Activated naive CD8-positive, alpha-beta T cell treated with anti-CD3 and anti-CD28 coated beads, Interleukin-2, amount 50 U/mL, for 16 hours (primary cell): ENCODE data around the gene MAP3K12.

Experiments used
- DNase-seq: peaks from one replicate; pipeline ENCODE4 v3.0.0-alpha.2; 2020; ENCODE audit warnings: low read depth, low spot score

The MAP3K12 gene

DNA sequence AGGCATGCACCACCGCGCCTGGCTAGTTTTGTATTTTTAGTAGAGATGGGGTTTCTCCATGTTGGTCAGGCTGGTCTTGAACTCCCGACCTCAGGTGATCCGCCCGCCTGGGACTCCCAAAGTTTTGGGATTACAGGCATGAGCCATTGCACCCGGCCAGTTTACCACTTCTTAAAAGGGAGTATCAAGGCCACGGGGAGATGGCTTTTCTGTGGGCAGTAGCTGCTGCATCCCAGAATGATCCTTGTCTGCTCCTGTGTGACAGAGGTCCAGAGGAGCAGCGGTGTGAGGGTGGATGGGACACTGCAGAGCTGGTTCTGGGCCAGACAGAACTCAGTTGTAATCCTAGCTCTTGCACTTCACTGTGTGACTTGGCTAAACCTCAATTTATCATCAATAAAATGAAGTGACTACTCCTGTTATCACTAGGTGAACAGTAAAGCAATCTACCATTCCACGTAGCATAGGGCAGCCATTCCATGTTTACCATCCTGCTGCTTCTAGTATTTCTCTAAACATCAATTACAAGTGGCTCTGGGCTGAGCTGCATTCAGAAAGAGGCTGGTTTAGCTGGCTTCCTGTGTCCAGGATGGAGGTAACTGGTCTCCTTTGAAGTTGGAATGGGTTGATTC lies 11.0 kb upstream of the MAP3K12 start:
- no peak for DNase-seq

DNA sequence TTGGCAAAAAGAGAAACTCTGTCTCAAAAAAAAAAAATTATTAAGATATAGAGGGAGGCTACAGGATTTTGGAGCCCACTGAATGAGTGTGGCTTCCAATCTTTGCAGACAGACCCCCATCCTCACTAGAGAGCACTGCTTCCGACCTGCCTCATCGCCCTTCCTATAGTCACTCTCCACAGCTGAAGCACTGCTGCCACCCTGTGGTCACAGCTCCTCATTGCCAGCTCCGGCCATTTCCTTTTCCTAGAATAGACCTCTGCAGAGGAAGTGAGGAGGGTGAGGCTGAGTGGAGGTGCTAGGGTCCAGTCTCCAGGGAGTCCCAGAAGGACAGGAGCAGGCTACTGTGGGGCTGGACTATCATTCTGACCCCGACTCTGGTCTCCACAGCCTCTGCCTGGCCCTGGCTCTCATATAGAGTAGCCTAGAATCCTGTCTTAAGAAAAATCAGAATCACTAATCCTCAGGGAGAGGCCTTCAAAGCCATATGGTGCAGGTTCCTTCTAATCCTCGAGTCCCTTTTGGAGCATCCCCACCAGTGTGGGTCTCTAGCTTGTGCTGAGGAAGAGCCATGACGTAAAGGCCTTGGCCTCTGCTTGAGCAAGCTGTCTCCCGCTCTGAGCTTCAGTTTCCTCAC lies 9.4 kb upstream of the MAP3K12 start:
- peak; percentile 60 for DNase-seq

DNA sequence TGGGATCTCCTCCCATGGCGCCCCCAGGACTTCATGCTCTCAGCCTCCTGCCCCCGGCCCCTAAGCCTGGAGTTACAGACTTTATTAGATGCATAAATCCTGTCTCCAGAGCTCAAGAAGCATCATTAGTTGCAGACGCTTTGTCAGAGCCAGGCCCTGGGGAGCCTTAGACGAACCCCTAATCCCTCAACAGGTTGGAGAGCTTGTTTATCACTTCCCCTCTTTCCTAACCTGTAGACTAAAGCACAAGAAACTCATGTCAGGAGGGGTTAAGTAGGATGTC lies 8.3 kb upstream of the MAP3K12 start:
- DNase-seq: no peak

DNA sequence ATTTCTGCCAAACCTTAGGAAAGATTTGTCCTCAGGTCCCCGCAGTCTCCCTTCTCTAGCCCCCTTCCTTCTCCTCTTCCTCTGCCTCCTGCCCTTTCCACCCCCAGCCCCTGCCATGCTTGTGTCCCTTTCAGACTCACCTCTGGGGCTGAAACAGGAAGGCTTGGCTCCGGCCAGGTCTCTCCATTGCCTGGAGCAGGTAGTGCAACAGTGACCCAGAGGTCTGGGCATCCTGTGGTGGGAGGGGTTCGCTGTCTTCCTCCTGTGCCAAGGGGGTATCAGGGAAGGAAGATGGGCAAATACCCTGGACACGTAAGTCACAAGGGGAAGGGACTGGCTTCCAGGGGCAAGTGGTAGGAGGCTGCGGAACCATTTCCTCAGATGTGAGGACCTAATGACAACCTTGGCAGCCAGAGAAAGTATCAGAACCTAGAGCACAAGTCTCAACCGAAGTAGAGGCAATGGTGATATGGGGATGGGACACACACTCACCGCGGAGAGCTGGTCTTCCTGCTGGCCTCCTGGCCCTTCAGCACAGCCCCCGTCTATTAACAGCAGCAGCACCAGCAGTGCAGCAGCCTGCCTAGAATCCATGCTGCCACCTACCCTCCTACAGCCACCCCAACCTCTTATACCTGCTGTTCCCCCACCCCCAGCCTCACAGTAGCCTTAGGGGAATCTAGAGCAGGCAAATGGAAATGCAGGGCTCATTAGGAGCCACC lies 7.8 kb upstream of the MAP3K12 start, which contains the start of gene NPFF:
Gene NPFF (minus strand): TSS at position 604 of the 722 bp plus-strand sequence. CDS start 10 bp downstream, at position 594.
- DNase-seq: no peak

DNA sequence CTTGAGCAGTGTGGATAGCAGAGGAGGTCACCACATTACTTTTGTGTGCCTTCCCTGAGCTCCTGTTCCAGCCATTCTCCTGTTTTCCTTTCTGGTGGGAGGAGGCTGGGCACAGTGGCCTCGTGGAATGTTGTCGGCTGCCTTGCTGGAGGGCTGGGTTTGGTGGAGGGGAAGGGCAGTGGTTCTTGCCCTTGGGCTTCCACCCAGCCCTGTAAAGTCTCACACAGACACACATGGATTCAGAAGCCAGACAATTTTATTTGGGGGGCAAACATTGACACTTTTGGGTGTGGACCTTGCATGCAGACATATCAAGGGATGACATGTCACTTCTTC lies 7.2 kb upstream of the MAP3K12 start:
- no peak for DNase-seq

DNA sequence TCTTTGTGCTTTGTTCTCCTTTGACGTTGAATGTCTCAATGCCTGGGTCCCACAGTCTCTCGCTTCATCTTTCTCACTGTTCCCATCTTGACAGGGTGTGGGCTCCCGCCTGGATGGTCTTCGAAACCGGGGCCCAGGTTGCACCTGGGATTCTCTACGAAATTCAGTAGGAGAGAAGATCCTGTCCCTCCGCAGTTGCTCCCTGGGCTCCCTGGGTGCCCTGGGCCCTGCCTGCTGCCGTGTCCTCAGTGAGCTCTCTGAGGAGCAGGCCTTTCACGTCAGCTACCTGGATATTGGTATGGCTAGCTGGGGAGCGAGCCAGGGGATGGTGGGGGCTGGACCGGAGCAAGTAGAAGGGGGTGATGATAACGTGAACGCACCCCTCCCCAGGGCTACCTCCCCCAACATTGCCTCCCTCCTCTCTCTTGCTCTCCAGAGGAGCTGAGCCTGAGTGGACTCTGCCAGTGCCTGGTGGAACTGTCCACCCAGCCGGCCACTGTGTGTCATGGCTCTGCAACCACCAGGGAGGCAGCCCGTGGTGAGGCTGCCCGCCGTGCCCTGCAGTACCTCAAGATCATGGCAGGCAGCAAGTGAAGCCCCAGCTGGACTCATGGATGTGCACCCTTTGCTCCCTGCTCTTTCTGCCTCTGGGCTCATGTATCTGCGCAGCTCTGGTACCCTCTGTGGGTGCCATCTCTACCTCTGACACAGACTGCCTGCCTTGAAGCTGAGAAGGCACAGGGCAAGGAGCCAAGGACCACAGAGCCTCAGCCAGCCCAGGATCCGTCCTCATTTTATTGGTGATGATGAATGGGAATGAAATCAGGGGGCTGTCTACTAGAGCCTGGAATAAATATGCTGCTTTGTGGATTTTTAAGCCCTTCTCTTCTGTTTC lies 6.5 kb upstream of the MAP3K12 start:
- DNase-seq: no peak

DNA sequence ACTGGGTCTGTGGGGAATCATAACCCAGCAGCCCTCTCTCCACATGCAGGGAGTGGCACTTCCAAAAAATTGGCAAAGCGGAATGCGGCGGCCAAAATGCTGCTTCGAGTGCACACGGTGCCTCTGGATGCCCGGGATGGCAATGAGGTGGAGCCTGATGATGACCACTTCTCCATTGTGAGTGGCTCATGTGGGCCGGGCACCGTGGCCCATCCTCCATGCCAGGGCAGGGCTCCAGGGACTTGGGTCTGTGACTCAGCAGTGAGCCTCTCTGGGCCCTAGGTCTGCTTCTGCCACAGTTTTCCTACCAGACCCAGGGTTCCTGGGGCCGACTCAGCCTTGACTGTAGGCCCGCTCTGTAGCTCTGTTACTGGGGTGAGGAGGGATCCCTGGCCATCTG lies 5.8 kb upstream of the MAP3K12 start:
- no peak for DNase-seq

DNA sequence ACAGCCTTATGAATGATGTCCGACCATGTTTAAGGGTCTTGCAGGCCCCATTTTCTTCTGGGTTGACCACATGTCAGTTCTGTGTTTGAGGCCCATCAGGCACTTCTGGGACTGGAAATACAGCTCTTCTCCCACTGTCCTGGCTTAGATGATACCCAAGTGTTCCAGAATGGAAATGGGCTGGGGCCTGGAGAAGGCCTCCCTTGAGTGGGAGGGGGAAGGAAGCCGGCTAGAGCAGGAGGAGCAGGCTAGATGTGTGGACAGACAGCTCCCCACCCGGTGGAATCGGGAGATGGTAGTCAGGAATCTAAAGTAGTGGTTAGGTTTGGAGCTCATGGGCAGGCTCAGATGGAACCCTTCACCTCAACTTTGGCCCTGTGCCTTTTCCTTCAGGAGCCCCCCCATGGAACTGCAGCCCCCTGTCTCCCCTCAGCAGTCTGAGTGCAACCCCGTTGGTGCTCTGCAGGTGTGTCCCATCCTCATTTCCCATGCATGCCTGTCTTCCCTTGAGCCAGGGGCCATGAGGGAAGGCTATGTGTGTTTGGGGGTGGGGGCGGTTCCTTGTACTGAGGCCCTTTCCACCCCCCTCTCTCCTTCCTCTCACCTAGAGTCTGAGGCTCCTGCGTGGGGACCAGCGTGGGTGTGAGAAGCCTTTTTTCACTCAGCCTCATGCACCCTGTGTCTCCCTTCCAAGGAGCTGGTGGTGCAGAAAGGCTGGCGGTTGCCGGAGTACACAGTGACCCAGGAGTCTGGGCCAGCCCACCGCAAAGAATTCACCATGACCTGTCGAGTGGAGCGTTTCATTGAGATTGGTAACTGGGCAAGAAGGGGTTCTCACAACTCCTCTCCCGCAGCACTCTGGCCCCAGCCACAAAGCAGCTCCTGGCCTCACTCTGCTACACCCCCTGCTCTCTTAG lies 5.0 kb upstream of the MAP3K12 start:
- DNase-seq: no peak

DNA sequence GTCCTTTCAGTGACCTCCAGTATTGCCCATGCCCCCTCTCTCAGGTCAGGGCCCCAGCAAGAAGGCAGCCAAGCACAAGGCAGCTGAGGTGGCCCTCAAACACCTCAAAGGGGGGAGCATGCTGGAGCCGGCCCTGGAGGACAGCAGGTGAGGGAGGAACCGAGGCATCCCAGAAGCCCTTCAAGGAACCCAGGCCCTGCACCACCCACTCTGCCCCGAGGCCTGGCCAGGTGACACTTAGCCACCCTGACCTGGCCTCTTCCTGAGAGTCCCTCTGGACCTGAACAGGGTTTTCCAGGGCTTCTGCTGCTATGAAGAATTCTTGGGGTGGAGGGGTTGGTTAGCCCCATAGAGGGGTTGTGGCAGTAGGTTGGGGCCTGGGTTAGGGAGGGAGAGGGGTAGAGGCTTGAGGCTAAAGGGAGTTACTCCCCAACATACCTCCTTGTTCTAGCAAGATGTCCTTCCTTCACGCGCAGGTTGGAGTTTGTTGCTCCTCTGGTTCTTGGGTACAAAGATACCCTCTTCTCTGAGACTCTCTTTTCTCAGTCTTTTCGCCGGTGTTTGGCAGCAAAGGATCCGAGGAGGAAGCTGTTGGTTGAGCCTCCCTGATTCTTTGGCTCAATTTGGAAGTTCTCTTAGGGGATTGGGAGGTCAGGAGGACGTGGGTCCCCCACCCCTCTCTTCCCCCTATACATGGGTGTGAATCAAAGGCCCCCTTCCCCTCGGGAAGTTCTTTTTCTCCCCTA lies 3.9 kb upstream of the MAP3K12 start:
- DNase-seq: no peak

DNA sequence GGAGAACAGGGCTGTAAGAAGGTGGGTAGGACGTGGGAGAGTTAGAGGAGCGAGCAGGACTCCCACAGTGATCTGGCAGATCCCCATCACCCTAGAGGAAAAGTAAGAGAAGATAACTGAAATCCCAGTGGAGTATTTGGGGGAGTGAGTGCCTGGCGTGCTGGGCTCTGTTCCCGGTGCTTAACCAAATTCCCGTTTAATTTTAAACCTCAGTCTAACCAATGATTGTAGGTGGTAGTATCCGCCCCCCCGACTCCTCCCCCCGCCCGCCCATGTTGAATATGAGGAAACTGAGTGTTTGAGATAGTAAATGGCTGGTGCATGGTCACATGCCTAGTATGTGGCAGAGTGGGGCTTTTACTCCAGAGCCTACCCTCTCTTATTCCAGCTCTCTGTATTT lies 3.1 kb upstream of the MAP3K12 start:
- no peak for DNase-seq

DNA sequence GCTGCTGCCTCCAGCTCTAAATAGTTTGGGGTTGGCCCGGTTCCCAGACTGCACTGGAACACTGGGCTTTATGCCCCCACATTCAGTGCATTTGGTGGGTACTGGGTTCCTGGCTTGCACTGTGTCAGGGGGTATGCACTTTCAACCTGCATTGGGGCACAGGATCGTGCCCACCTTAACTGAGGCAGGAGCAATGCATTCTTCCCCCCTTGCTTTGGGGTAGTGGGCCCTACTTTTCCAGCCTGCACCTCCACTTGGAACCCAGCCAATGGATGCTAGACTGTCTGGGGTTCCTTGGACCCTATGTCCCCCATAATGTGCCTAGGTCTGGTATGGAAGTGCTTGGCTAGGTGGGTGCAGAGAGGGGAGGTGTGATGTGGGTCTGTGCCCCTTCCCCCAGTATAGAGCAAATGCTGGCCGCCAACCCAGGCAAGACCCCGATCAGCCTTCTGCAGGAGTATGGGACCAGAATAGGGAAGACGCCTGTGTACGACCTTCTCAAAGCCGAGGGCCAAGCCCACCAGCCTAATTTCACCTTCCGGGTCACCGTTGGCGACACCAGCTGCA lies 2.4 kb upstream of the MAP3K12 start:
- DNase-seq: no peak

DNA sequence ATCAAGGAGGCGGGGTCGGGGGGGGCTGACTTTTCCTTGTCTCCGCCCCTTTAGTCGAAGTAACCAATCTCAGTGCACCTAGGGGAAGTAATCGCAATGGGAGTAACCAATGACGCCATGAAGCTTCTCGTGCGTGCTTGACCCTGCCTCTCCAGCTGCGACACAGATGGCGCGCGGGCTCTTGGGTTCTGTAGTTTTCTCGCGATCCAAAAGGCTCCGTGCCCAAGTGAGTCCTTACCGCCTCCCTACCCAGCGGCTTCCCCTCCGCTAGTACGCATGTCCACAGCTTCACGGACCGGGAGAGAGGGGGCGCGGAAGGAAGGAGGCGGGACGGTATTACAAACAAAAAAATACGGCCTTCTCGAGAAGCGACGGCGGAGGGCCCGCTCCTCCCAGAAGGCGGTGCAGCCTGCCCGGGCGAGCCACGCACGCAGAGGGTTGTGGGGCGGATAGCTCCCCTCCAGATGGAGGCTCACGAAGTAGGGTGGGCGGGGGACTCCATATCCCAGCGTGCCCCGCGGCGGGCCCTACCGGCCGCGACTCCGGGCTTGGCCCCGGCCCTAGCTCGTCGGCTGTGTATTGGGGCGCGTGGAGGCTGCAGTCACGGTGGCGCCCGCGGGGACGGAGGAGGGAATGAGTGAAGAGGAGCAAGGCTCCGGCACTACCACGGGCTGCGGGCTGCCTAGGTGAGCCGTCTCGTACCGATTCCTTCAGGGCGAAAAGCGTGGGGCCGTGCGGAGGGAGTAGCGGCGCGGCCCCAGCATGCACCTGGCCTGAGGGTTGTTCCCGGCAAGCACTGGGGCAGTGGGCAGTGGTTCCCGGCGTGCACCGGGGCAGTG lies 1.7 kb upstream of the MAP3K12 start, which contains the start of gene TARBP2:
Gene TARBP2 (plus strand): TSS at position 508 of the 839 bp plus-strand sequence. CDS start 126 bp downstream, at position 634.
- DNase-seq: peak; percentile 91

DNA sequence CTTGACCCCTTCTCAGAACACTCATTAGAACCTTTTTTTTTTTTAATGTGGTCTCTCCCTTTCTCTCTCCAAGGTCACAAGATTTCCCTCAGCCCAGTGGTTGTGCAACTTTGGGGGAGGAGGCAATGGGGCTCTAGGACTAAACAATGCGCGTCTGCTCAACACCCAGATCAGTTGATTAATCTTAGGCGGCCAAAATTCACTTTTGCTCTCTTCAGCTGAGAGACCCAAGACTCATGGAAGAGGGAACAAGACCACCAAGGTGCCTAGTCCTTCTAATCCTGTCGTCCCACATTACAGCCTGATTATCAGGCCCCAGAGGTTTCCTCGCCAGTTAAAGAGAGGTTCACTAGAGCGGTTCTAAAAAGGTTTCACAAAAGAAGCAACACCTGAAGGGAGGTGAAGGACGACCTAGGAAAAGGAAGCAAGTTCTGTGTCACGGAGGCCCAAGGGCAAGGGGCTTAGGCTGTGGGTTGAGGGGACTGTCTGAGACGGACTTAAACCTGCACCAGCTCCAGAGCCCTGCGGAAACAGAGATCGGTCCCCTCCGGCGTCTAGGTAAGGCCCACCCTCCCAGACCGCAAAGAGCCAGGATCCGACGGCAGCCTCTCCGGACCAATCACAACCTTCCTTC lies 1.0 kb upstream of the MAP3K12 start:
- DNase-seq: no peak

DNA sequence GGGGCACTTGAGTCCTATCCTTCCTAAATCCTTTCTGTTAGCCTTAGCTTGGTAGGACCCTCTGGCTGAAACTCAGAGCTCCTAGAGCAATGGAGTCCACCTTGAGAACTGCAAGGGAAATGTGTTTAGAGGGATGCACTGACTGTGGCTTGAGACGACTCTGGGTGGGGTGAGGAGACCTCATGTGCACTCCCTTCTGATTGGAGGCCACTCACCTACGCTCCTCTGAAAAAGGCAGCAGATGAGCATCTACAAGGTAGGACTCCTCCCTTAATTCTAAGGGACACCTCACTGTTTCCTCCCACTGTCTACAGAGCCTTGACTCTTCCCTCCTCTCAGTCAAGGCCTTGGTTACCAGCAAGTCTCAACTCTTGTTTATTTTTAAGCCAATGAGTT lies 1.0 kb downstream of the MAP3K12 start:
- DNase-seq: no peak

DNA sequence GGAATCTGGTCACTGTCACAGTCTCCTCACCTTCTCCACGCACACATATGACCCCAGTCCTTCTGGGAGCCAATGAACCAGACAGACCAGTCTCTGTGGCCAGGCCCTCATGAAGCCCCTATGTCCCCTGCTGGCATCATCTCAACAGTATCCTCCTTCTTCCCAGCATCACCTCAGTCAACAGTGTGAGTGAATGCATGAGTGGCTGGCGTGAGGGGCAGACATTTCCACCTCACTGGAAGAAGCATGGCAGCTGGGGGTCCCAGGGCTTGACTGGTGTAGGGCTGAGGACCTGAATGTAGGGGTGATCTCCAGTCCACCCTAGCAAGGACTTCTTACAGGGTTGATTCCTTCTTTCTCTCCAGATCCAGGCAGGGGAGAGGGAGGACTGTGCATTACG lies 1.8 kb downstream of the MAP3K12 start:
- DNase-seq: no peak

DNA sequence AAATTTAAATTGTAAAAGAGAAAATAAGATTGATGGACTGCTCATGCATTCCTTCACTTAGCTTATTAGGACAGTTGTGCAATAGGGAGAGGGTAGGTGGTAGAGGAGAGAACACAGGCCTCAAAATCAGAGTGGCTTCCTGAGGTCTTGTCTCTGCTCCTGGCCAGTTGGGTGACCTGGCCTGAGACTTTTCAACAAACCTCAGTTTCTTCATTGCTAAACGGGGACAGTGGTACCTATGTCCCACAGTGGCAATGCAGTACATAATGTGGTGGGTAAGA lies 2.6 kb downstream of the MAP3K12 start:
- no peak for DNase-seq

DNA sequence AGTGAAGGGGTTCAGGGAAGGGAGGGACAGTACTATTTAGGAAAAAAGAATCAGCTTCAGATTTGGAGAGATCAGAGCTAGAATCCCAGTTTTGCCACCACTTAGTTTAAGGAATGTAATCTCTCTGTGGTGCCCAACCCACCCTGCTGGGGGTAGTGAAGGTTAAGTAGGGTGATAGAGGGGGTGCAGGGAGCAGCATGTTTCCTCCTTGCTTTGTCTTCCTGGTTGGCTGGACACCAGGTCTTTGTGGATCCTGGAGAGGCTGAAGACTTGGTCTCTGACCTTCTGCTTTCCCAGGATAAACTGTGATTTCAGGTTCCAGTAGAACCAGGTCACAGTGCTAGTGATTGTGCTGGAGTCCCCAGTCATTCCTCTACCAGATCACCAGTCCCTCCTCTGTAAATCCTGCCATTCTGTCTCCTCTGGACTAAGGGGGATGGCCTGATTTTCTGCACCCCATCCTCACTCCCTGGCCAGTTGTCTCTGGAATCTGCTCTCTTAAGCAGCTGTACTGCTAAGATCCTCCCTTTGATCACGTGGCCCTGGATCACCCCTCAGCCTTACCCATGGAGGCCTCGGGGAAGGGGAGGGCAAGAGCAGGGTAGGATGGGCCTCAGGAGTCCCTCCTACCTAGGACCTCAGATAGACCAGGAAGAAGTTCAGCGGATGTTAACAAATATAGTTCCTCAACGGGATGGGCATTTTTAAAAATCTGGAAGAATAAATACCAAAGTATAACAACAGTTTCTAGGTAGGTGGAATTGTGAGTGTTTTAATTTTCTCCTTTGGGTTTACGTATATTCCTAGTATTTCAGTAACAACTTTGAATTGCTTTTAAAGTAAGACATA lies 3.1 kb downstream of the MAP3K12 start:
- no peak for DNase-seq
